ENCODE data around the gene MAP7. TPM values are rescaled to one million over a fixed set of nuclear protein-coding genes. Genes with fewer than 3 reads are reported as not detected.

Gene MAP7
- total RNA-seq, 1 donor from 2014 or later, result 101 TPM

- Mint-ChIP-seq H3K36me3 (ENCODE audit: insufficient read depth) (peaks cover 14% of the 10 kb centered on the region), H3K27me3 (no peaks in the 10 kb centered on the region), H3K4me1 (ENCODE audit: low read depth) (peaks cover 10% of the 10 kb centered on the region), H3K27ac (no peak overlapping the region), H3K9me3 (ENCODE audit: low read depth) (no peaks in the 10 kb centered on the region), H3K4me3 (ENCODE audit: low read depth) (no peak overlapping the region)
- no peak for DNase-seq (ENCODE audit: low spot score, unreplicated experiment)
- TF ChIP-seq CTCF (IDR thresholded peaks at IDR 0.05; ENCODE audit: unreplicated experiment), result no peak
These were observed 138.5 kb downstream of the MAP7 start for GRCh38 chr6:136411453-136412354.

- Mint-ChIP-seq H3K27me3 (no peaks in the 10 kb centered on the region), H3K27ac (no peak overlapping the region), H3K9me3 (ENCODE audit: low read depth) (no peaks in the 10 kb centered on the region), H3K4me3 (ENCODE audit: low read depth) (no peak overlapping the region), H3K4me1 (ENCODE audit: low read depth) (peaks cover 13% of the 10 kb centered on the region), H3K36me3 (ENCODE audit: insufficient read depth) (peaks cover 14% of the 10 kb centered on the region)
- DNase-seq (ENCODE audit: low spot score, unreplicated experiment), result no peak
- TF ChIP-seq CTCF (IDR thresholded peaks at IDR 0.05; ENCODE audit: unreplicated experiment), result no peak
These were observed 139.2 kb downstream of the MAP7 start for GRCh38 chr6:136411025-136411325.

DNA sequence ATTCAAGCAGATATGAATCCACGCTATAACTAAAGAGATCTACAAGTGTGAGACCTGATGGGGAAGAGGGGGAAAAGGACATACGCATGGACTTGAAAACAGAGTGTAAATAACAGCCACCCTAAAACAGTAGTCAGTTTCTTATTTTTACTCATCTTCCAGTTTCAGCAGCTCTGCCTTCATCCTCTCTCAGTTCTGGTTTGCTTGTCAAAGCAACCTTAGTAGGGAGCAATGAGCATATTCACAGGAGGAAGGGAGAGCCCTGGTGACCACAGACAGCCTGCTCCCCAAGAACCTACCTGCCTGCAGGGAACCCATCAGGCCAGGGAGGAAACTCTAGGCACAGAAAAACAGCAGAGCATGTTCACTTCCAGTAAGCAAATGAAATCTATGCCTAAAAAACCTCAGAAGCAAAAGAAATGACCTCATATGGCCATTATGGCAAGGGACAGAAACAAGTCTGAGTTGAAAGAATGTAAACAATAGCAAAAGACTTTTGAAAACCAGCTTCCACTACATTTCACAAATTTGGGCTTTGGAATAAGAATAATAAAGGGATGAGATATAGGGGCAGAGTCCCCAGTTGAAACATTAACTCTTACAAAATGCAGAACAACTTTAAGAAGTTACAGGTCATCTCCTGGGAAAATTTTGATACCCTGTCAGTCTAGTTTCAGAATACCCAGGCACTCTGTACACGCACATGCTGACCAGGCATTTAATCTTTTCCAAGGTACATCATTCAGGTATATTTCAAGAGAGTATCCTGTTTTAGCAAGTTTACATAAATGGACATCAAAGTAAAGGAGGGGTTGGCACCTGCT is 139.8 kb downstream of the MAP7 start:
- peaks cover 16% of the 10 kb centered on the region for H3K4me1 Mint-ChIP-seq (ENCODE audit: low read depth)
- no peak for DNase-seq (ENCODE audit: low spot score, unreplicated experiment)

GRCh38 chr6:136409597-136409996 is 140.6 kb downstream of the MAP7 start:
- Mint-ChIP-seq H3K9me3 (ENCODE audit: low read depth) (no peaks in the 10 kb centered on the region), H3K36me3 (ENCODE audit: insufficient read depth) (peaks cover 16% of the 10 kb centered on the region), H3K27me3 (no peaks in the 10 kb centered on the region), H3K27ac (no peak overlapping the region), H3K4me3 (ENCODE audit: low read depth) (no peak overlapping the region), H3K4me1 (ENCODE audit: low read depth) (peaks cover 21% of the 10 kb centered on the region)
- TF ChIP-seq CTCF (IDR thresholded peaks at IDR 0.05; ENCODE audit: unreplicated experiment), result no peak
- DNase-seq (ENCODE audit: low spot score, unreplicated experiment), result no peak

More for the DNA sequence above, 139.8 kb downstream of the MAP7 start:
- Mint-ChIP-seq H3K4me3 (ENCODE audit: low read depth) (no peak overlapping the region), H3K9me3 (ENCODE audit: low read depth) (no peaks in the 10 kb centered on the region), H3K27ac (no peak overlapping the region), H3K27me3 (no peaks in the 10 kb centered on the region), H3K36me3 (ENCODE audit: insufficient read depth) (peaks cover 16% of the 10 kb centered on the region)
- TF ChIP-seq CTCF (IDR thresholded peaks at IDR 0.05; ENCODE audit: unreplicated experiment), result no peak

- no peak overlapping the region for H3K27ac Mint-ChIP-seq
- TF ChIP-seq CTCF (IDR thresholded peaks at IDR 0.05; ENCODE audit: unreplicated experiment), result no peak
- H3K4me3 Mint-ChIP-seq (ENCODE audit: low read depth), result no peak overlapping the region
- no peaks in the 10 kb centered on the region for H3K27me3 Mint-ChIP-seq
- no peaks in the 10 kb centered on the region for H3K9me3 Mint-ChIP-seq (ENCODE audit: low read depth)
- H3K4me1 Mint-ChIP-seq (ENCODE audit: low read depth), result peaks cover 29% of the 10 kb centered on the region
- DNase-seq (ENCODE audit: low spot score, unreplicated experiment), result no peak
- H3K36me3 Mint-ChIP-seq (ENCODE audit: insufficient read depth), result peaks cover 16% of the 10 kb centered on the region
These were observed 142.0 kb downstream of the MAP7 start for GRCh38 chr6:136408204-136408603.
